ENCODE results near the gene DMC1. TPM values are rescaled to one million over a fixed set of nuclear protein-coding genes. Genes with fewer than 3 reads are reported as not detected.

Gene DMC1
- total and polyA plus RNA-seq, 2 donors (not counting 3 experiments of a cell fraction or from before 2014, with no cell fraction given): 0.22 to 0.91 TPM

DNA sequence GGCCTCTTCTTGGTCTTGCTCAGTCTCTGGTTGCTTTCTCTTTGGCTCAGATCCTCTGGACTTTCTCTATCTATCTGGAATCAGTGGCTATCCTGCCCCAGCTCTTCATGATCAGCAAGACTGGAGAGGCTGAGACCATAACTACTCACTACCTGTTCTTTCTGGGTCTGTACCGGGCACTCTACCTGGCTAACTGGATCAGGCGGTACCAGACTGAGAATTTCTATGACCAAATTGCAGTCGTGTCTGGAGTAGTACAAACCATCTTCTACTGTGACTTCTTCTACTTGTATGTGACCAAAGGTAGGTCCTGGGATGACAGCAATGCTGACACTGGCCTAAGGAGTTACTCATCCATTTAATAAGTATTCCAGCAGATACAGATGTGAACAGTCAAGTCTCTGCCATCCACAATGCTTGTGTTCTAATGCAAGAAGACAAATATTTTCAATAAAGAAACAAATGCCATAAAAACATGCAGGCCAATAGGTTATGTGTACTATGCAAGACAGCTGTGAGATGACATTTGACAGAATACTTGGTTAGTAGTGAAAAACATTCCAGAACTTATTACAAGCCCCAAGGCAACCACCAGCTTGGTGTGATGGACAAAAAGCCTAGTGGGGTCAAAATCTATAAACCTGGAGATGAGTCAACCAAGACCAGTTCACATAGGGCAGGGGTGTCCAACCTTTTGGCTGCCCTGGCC lies 88.7 kb downstream of the DMC1 start:
- no peak overlapping the region for H3K27ac ChIP-seq (ENCODE audit: insufficient read depth, low read depth, low read length)
- H3K27me3 ChIP-seq (ENCODE audit: control insufficient read depth in 2 of 2, insufficient read depth in 2 of 2, low read length in 2 of 2): no peaks in the 10 kb centered on the region
- no peak overlapping the region for H2AFZ ChIP-seq (ENCODE audit: low read depth, low read length)
- FAIRE-seq (no peak), DNase-seq (ENCODE audit: low read depth, low spot score) (no peak)
- H3K4me1 ChIP-seq (ENCODE audit: control insufficient read depth, extremely low read depth, insufficient read depth, low read length): no peaks in the 10 kb centered on the region
- dilution Hi-C loops (cut with MboI; ENCODE audit: extremely low pct_ligation_motif_present, low sequenced_read_pairs) (no loop called here), intact Hi-C loops (cut with micrococcal nuclease) (no loop called here)
- no peaks in the 10 kb centered on the region for H3K9me3 ChIP-seq (replicated peaks; ENCODE audit: control insufficient read depth, insufficient read depth, low read length)
- H3K36me3 ChIP-seq (ENCODE audit: control insufficient read depth in 2 of 2, extremely low read depth in 1 of 2, insufficient read depth in 2 of 2, low read length in 2 of 2): peaks cover 42 to 48% of the 10 kb centered on the region in 2 experiments
- no peak overlapping the region for H3K4me3 ChIP-seq (replicated peaks in 1 of 3; ENCODE audit: insufficient read depth in 1 of 3, low read depth in 1 of 3, low read length in 3 of 3)
- CTCF ChIA-PET: interaction anchor here (0.7 to 2.0 kb wide), 4 partner anchors 20 to 451 kb away, joined by 3 to 6 read pairs (median 4); partner anchors contain the start of gene DMC1
- TF ChIP-seq POLR2AphosphoS5 (IDR thresholded peaks at IDR 0.05; ENCODE audit: insufficient read depth, low read depth, low read length) (no peak), JUN (IDR thresholded peaks at IDR 0.05; ENCODE audit: borderline replicate concordance, insufficient read depth, insufficient read length, low read depth) (no peak), GATA2 (IDR thresholded peaks at IDR 0.05; ENCODE audit: insufficient read depth, insufficient read length, low read depth, low read length) (no peak), FOS (IDR thresholded peaks at IDR 0.05; ENCODE audit: borderline replicate concordance, insufficient read depth, low read length) (no peak), EZH2 (IDR thresholded peaks at IDR 0.05; ENCODE audit: borderline replicate concordance, low read depth, low read length, severe bottlenecking) (no peak), POLR2A (IDR thresholded peaks at IDR 0.05; ENCODE audit: low read depth, low read length) (no peak), MYC (IDR thresholded peaks at IDR 0.05; ENCODE audit: low read depth, low read length) (no peak)
- TF ChIP-seq, protein P1, sequence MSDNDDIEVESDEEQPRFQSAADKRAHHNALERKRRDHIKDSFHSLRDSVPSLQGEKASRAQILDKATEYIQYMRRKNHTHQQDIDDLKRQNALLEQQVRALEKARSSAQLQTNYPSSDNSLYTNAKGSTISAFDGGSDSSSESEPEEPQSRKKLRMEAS (IDR thresholded peaks at IDR 0.05; ENCODE audit: insufficient read depth, insufficient read length): no peak
- TF ChIP-seq, protein P2, sequence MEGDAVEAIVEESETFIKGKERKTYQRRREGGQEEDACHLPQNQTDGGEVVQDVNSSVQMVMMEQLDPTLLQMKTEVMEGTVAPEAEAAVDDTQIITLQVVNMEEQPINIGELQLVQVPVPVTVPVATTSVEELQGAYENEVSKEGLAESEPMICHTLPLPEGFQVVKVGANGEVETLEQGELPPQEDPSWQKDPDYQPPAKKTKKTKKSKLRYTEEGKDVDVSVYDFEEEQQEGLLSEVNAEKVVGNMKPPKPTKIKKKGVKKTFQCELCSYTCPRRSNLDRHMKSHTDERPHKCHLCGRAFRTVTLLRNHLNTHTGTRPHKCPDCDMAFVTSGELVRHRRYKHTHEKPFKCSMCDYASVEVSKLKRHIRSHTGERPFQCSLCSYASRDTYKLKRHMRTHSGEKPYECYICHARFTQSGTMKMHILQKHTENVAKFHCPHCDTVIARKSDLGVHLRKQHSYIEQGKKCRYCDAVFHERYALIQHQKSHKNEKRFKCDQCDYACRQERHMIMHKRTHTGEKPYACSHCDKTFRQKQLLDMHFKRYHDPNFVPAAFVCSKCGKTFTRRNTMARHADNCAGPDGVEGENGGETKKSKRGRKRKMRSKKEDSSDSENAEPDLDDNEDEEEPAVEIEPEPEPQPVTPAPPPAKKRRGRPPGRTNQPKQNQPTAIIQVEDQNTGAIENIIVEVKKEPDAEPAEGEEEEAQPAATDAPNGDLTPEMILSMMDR (IDR thresholded peaks at IDR 0.05; ENCODE audit: extremely low read depth in 1 of 2, insufficient read depth in 1 of 2, low read depth in 1 of 2, low read length in 2 of 2): no peak
- POLR2A ChIA-PET: no interaction called here
- H3K4me2 ChIP-seq (ENCODE audit: insufficient read depth, low read length): no peak overlapping the region
- peaks cover 2% of the 10 kb centered on the region for H3K79me2 ChIP-seq (ENCODE audit: control insufficient read depth, insufficient read depth, low read length)
- BruUV-seq (replicated peaks): no TSS peak
- no peaks in the 10 kb centered on the region for H3K9me1 ChIP-seq (replicated peaks; ENCODE audit: control insufficient read depth, extremely low read depth, insufficient read depth, low read length)
- no peak overlapping the region for H3K9ac ChIP-seq (replicated peaks; ENCODE audit: extremely low read depth, insufficient read depth, low read length)
- no peaks in the 10 kb centered on the region for H4K20me1 ChIP-seq (replicated peaks; ENCODE audit: control insufficient read depth, extremely low read depth, insufficient read depth, low read length)

Measured in endothelial cell of umbilical vein (primary cell).